GM21825 (cell line): Measurements from ENCODE around the gene CRIM1.
A peak's percentile ranks its signal among the peaks of the same experiment; 100 is the strongest.
"Not testable (repeated sequence)": the region's sequence is repeated elsewhere in the genome, so short reads cannot be mapped to it uniquely, and the experiment has no call there.

Experiments
- ATAC-seq: cut with Tn5 transposase; IDR thresholded peaks from one replicate; pipeline ENCODE4 v1.9.1; 2021; ENCODE audit warnings: mild to moderate bottlenecking, moderate library complexity; ENCODE audit not compliant: unreplicated experiment

Gene CRIM1, protein sequence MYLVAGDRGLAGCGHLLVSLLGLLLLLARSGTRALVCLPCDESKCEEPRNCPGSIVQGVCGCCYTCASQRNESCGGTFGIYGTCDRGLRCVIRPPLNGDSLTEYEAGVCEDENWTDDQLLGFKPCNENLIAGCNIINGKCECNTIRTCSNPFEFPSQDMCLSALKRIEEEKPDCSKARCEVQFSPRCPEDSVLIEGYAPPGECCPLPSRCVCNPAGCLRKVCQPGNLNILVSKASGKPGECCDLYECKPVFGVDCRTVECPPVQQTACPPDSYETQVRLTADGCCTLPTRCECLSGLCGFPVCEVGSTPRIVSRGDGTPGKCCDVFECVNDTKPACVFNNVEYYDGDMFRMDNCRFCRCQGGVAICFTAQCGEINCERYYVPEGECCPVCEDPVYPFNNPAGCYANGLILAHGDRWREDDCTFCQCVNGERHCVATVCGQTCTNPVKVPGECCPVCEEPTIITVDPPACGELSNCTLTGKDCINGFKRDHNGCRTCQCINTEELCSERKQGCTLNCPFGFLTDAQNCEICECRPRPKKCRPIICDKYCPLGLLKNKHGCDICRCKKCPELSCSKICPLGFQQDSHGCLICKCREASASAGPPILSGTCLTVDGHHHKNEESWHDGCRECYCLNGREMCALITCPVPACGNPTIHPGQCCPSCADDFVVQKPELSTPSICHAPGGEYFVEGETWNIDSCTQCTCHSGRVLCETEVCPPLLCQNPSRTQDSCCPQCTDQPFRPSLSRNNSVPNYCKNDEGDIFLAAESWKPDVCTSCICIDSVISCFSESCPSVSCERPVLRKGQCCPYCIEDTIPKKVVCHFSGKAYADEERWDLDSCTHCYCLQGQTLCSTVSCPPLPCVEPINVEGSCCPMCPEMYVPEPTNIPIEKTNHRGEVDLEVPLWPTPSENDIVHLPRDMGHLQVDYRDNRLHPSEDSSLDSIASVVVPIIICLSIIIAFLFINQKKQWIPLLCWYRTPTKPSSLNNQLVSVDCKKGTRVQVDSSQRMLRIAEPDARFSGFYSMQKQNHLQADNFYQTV

GRCh38 chr2:36355151-36355889 is at the start of gene CRIM1:
Gene CRIM1 (plus strand): TSS chr2:36355778. CDS start chr2:36356293, 515 bp downstream.
- ATAC-seq, result peak; percentile 33

- no peak for ATAC-seq
Measured at GRCh38 chr2:36307441-36307840, 48.1 kb upstream of the CRIM1 start.

DNA sequence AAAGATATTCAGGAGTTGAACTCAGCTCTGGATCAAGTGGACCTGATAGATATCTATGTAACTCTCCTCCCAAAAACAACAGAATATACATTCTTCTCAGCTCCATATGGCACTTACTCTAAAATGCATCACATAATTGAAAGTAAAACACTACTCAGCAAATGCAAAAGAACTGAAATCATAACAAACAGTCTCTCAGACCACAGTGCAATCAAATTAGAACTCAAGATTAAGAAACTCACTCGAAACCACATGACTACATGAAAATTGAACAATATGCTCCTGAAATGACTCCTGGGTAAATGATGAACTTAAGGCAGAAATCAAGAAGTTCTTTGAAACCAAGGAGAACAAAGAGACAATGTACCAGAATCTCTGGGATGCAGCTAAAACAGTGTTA is 45.1 kb upstream of the CRIM1 start:
- ATAC-seq, result not testable (repeated sequence)

DNA sequence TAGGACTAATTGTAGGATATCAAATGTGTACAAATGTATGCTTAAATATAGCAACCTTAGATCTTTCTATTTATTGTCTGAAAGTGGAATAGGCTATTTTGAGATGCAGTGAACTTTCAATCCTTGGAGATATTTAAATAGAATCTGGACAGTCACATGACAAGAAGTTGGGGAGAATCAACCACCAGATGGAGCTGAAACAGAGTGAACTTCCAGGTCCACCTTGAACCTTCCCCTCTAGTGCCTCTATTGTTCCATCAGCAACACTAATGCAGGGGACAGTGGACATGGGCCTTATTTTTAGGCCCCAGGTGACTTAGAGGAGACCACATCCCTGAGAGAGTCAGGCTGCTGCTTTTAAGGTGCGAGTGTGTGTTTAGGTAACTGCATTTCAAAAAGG is 37.0 kb upstream of the CRIM1 start:
- no peak for ATAC-seq

- no peak for ATAC-seq
Measured at GRCh38 chr2:36322108-36322507, 33.5 kb upstream of the CRIM1 start.

DNA sequence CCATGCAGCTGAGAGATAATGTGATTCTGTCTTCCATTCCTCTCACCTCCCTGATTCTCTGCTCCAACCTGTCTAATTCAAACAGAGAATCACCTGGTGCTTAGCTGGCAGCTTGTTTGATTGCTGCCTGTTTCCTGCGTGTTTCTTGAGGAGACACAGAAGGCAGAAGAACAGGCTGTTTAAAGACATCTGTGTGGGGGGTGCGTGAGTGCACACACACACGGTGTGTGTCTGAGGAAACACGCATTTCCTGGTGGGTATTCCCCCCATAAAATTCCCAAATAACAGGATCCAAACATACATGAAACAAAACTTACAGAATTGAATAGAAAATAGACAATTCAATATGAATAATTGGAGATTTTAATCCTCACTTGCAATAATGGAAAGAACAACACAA is 29.3 kb upstream of the CRIM1 start:
- ATAC-seq, result no peak

DNA sequence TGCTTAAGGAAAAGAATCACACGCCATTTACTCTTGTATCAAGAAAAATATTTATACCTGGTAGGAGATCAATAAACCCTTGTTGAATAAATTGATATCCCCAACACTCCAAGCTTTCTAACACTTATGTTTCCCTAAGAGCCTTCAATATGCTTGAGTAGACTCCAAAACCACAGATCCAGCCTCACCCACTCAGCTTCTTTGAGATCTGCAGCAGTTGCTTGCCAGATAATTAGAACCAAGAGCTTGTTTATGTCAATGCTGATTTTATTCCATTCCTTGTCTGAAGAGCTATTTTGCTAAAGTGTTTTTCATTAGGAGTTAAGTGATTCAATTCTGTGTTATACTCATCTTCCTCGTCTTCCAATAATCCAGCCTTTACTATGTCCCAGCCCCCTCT is 26.3 kb upstream of the CRIM1 start:
- ATAC-seq, result no peak

- ATAC-seq, result no peak
Measured at GRCh38 chr2:36329746-36330472, 25.7 kb upstream of the CRIM1 start.

- no peak for ATAC-seq
Measured at GRCh38 chr2:36330473-36331395, 24.8 kb upstream of the CRIM1 start.

DNA sequence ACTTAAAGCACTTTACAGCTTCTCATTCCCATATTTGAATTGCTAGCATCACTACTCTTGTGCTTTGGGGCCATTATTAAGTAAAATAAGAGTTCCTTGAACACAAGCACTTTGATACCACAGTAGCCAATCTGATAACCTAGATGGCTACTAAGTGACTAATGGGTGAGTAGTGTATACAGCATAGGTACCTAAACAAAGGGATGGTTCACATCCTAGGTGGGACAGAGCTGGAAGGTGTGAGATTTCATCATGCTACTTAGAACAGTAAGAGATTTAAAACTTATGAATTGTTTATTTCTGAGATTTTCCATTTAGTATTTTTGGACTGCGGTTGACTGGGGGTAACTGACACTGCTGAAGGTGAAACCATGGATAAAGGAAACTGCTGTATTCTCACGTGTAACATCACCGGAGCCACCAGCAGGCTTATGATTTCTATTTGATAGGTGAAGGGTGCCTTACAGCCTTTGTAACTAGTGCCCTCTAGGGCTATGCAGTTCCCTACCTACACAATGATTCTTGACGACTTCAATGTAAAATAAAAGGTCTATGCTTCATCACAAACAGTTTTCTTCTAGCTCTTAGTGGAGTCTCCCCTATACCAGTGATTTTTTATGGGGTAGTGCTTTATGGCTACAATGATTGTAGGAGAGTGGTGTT is 22.1 kb upstream of the CRIM1 start:
- no peak for ATAC-seq

DNA sequence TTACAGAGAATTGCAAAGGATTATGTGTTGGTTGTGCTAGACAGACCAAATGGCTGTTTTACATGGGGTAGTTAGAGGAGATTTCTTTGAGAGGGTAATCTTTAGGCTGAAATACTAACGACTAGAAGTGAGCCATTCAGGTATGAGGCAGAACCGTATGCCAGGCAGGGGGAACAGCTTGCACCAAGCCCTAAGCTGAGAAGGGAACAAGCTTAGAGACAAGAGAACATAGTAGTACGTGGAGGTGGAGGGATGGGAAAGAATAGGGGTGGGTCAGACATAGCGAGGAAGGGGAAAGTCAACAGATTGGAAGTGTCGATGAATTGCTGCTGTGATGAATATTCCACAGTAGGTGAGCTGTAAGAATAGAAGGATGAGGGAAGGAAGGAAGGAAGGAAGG is 20.0 kb upstream of the CRIM1 start:
- no peak for ATAC-seq

DNA sequence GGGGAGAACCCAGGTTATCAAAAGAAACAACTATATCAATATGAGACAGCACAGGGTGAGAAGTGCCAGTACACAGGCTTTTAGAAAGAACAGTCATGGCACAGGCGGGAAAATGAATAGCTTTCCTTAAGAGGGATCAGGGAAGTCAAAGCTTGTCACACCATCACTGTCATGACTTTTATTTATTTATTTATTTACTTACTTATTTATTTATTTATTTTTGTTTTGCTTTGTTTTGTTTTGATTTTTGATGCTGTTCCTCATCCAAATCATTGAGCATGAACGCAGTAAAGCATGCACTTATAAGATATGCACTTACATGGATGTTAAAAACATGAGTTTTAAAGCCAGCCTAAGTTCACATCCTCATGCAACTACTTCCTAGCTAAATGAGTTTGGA is 19.3 kb upstream of the CRIM1 start:
- no peak for ATAC-seq

DNA sequence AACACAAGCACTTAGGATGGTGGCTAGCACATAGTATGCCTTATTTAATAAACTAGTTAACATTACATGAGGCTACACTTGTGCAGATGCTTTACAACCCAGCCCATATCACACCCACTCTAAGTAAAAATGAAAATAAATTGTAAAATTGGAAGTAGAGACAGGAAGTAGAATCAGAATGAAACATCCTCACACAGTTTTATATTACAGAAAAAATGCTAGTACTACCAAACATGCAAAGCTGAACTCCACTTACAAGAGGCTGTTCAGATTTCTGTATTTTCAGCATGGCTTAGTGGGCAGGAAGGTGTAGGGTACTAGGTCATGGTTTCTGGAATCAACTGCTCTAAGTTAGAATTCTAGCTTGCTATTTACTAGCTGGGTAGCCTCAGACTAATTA is 18.2 kb upstream of the CRIM1 start:
- no peak for ATAC-seq

DNA sequence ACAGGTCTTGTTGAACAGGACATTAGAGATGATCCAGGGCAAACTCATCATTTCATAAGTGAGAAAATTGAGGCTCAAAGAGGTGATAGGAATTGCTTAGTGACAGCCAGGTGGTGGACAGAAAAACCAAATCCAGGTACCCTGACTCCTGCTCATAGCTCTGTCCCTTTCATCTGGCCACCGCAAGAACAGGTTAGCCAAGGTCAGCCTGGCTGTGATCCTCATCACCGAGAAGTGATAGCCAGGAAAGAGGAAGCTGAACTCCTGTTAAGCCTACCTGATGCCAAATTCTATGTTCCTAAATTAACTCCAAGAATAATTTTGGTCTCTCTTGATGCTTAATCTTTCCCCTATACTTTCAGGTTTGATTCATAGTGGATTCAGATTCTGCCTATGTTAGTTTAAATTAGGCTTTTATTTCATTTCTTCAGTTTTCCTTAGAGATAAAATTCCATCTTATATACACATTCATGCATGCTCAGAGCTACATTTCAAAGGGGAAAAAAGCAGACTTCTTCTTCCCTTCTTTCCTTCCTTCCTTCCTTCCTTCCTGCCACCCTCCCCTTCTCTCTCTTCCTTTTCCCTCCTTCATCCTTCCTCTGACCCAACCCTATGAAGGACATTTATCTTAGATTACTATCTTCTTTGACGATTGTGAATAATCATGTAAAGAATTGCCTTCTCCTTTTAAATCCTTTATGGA is 17.3 kb upstream of the CRIM1 start:
- ATAC-seq, result no peak

DNA sequence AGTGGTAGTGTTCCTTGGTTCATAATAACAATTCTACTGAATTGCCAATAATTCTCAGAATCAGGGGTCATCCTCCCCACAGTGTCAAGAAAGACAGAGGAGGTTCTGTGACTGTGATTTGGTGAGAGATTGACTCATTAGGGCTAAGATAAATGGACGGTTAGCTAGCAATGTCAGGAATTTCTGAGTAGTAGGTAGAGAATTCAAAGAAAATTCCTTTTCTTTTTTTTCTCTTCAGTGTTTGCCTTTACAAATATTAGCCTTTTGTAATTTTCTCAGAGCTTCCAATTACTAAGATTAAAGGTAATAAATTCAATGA is 16.8 kb upstream of the CRIM1 start:
- ATAC-seq, result no peak

DNA sequence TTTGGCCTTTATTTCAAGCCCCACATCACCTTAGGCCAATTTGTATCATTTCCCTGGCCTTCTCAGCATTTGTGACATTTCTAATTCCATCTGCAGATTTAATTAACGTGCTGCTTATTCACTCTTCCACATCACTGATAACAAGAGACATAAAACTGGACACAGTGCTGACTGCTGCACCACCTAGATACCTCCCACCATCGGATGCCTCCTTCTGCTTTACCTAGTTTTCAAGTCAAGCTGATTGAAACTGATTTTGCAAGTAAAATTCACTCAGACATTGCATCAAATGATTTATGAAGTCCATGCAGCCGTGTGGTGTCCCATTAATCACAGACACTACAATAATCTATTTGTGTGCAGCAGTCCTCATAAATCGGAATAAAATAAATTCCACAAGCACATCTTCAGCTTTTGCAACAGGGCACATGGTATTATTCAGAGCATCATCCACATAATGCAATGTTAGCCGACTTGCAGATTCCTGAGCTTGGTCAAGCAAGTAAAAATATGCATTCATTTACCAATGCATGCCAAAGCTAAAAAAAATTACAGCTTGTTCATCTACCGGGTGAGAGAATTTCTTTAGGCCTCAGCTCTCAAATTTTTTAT is 15.9 kb upstream of the CRIM1 start:
- no peak for ATAC-seq

GRCh38 chr2:36343606-36344005 is 12.0 kb upstream of the CRIM1 start:
- ATAC-seq, result no peak

- ATAC-seq, result no peak
Measured at GRCh38 chr2:36348721-36349120, 6.9 kb upstream of the CRIM1 start.
